HK-2 (cell line): ENCODE measurements around the gene RPGRIP1L.
"Not testable (repeated sequence)": the region's sequence is repeated elsewhere in the genome, so short reads cannot be mapped to it uniquely, and the experiment has no call there.

Source experiments
- DNase-seq: peaks from one replicate; pipeline ENCODE4 v3.0.0-alpha.2; 2018; ENCODE audit not compliant: unreplicated experiment

The RPGRIP1L gene

GRCh38 chr16:53712065-53712464, 8.4 kb upstream of the RPGRIP1L start:
- no peak for DNase-seq

GRCh38 chr16:53711390-53711789, 7.7 kb upstream of the RPGRIP1L start:
- DNase-seq, result no peak

GRCh38 chr16:53708490-53708889, 4.8 kb upstream of the RPGRIP1L start:
- DNase-seq, result no peak

GRCh38 chr16:53707671-53708070, 4.0 kb upstream of the RPGRIP1L start:
- no peak for DNase-seq

GRCh38 chr16:53704445-53704813, 770 bp upstream of the RPGRIP1L start:
- DNase-seq, result no peak

- DNase-seq, result not testable (repeated sequence)
Observed at GRCh38 chr16:53698271-53698670, 5.4 kb downstream of the RPGRIP1L start.

- no peak for DNase-seq
Observed at GRCh38 chr16:53695070-53695469, 8.6 kb downstream of the RPGRIP1L start.

- DNase-seq, result no peak
Observed at GRCh38 chr16:53693320-53693719, 10.3 kb downstream of the RPGRIP1L start.

- no peak for DNase-seq
Observed at GRCh38 chr16:53692146-53692545, 11.5 kb downstream of the RPGRIP1L start.

GRCh38 chr16:53690771-53691170, 12.9 kb downstream of the RPGRIP1L start:
- DNase-seq, result no peak

GRCh38 chr16:53689636-53690035, 14.0 kb downstream of the RPGRIP1L start:
- no peak for DNase-seq

GRCh38 chr16:53686710-53687109, 16.9 kb downstream of the RPGRIP1L start:
- DNase-seq, result no peak

- not testable (repeated sequence) for DNase-seq
Observed at GRCh38 chr16:53685334-53685733, 18.3 kb downstream of the RPGRIP1L start.

GRCh38 chr16:53681354-53681753, 22.3 kb downstream of the RPGRIP1L start:
- no peak for DNase-seq

- no peak for DNase-seq
Observed at GRCh38 chr16:53680756-53681155, 22.9 kb downstream of the RPGRIP1L start.

GRCh38 chr16:53678756-53679343, 24.8 kb downstream of the RPGRIP1L start:
- no peak for DNase-seq

GRCh38 chr16:53678155-53678554, 25.5 kb downstream of the RPGRIP1L start:
- DNase-seq, result no peak

- no peak for DNase-seq
Observed at GRCh38 chr16:53673189-53673588, 30.5 kb downstream of the RPGRIP1L start.

- DNase-seq, result no peak
Observed at GRCh38 chr16:53672461-53672860, 31.2 kb downstream of the RPGRIP1L start.

- DNase-seq, result no peak
Observed at GRCh38 chr16:53668869-53669268, 34.8 kb downstream of the RPGRIP1L start.

- DNase-seq, result no peak
Observed at GRCh38 chr16:53666786-53667415, 36.8 kb downstream of the RPGRIP1L start.

GRCh38 chr16:53664724-53665345, 38.8 kb downstream of the RPGRIP1L start:
- DNase-seq, result no peak

GRCh38 chr16:53662072-53662471, 41.6 kb downstream of the RPGRIP1L start:
- no peak for DNase-seq
